Liver (tissue), 9 donors: ENCODE measurements around the gene VWA3B. TPM values are rescaled to one million over a fixed set of nuclear protein-coding genes. Genes with fewer than 3 reads are reported as not detected.

Source experiments
- DNase-seq: peaks from one replicate; pipeline ENCODE4 v3.0.0-alpha.2; 2017; ENCODE audit warnings: low spot score
- H3K27ac ChIP-seq, 2 donors: one replicate each; pipeline ENCODE4 v1.7.0; 2013; ENCODE audit warnings: inconsistent platforms in 2 of 2, low read length in 2 of 2, control low read depth in 1 of 2, low read depth in 1 of 2, mild to moderate bottlenecking in 1 of 2
- H3K27me3 ChIP-seq, 4 donors: one replicate each; pipeline versions ENCODE4 v1.6.1 to v1.7.0; 2013; ENCODE audit warnings: low read length in 3 of 4, inconsistent platforms in 1 of 4, mild to moderate bottlenecking in 1 of 4, moderate library complexity in 1 of 4; ENCODE audit not compliant: control insufficient read depth in 4 of 4, insufficient read depth in 4 of 4
- H3K36me3 ChIP-seq, 4 donors: one replicate each; pipeline versions ENCODE4 v1.6.1 to v1.7.0; 2013; ENCODE audit warnings: low read length in 3 of 4, mild to moderate bottlenecking in 3 of 4, low read depth in 1 of 4, moderate library complexity in 1 of 4; ENCODE audit not compliant: control insufficient read depth in 4 of 4, insufficient read depth in 3 of 4
- H3K4me1 ChIP-seq, 4 donors: one replicate each; pipeline versions ENCODE4 v1.6.1 to v1.7.0; 2013; ENCODE audit warnings: low read length in 3 of 4, mild to moderate bottlenecking in 3 of 4, moderate library complexity in 1 of 4; ENCODE audit not compliant: control insufficient read depth in 4 of 4, insufficient read depth in 4 of 4
- H3K4me3 ChIP-seq, 3 donors: one replicate each; pipeline versions ENCODE4 v1.6.1 to v1.7.0; 2013; ENCODE audit warnings: low read length in 3 of 3, control low read depth in 1 of 3, low read depth in 1 of 3, mild to moderate bottlenecking in 1 of 3
- H3K9ac ChIP-seq, 2 donors: one replicate each; pipeline ENCODE4 v1.7.0; 2013; ENCODE audit warnings: low read length in 2 of 2, mild to moderate bottlenecking in 2 of 2, moderate library complexity in 2 of 2, control low read depth in 1 of 2, low read depth in 1 of 2
- H3K9me3 ChIP-seq, 4 donors: one replicate each; pipeline versions ENCODE4 v1.6.1 to v1.7.0; 2013; ENCODE audit warnings: low read length in 3 of 4; ENCODE audit not compliant: control insufficient read depth in 4 of 4
- EGR1 ChIP-seq, 2 donors: IDR thresholded peaks; 2 replicates each; pipeline ENCODE4 v1.6.1; 2016 to 2018; ENCODE audit warnings: antibody characterized with exemption in 2 of 2, low read depth in 2 of 2
- FOXA1 ChIP-seq: IDR thresholded peaks from 2 replicates; pipeline ENCODE4 v1.6.1; 2016; ENCODE audit warnings: antibody characterized with exemption
- FOXA2 ChIP-seq: IDR thresholded peaks from 2 replicates; pipeline ENCODE4 v1.6.1; 2016; ENCODE audit warnings: antibody characterized with exemption
- GABPA ChIP-seq, 2 donors: IDR thresholded peaks in 1 of 2; conservative IDR thresholded peaks in 1 of 2; 2 replicates each; pipeline ENCODE4 v1.6.1; 2016; ENCODE audit warnings: antibody characterized with exemption in 2 of 2, mild to moderate bottlenecking in 1 of 2, moderate library complexity in 1 of 2
- HNF4A ChIP-seq, 2 donors: conservative IDR thresholded peaks; 2 replicates each; pipeline ENCODE4 v1.6.1; 2016; ENCODE audit warnings: antibody characterized with exemption in 2 of 2, mild to moderate bottlenecking in 2 of 2
- HNF4G ChIP-seq: IDR thresholded peaks from 2 replicates; pipeline ENCODE4 v1.6.1; 2016; ENCODE audit warnings: antibody characterized with exemption
- JUND ChIP-seq, 2 donors: IDR thresholded peaks; 2 replicates each; pipeline ENCODE4 v1.6.1; 2016; ENCODE audit warnings: antibody characterized with exemption in 2 of 2
- NR2F2 ChIP-seq: IDR thresholded peaks from 2 replicates; pipeline ENCODE4 v1.6.1; 2016; ENCODE audit warnings: antibody characterized with exemption
- RAD21 ChIP-seq, 2 donors: IDR thresholded peaks; 2 replicates each; pipeline ENCODE4 v1.6.1; 2016; ENCODE audit warnings: antibody characterized with exemption in 2 of 2, mild to moderate bottlenecking in 2 of 2
- RXRA ChIP-seq, 2 donors: IDR thresholded peaks; 2 replicates each; pipeline ENCODE4 v1.6.1; 2017 to 2018; ENCODE audit warnings: antibody characterized with exemption in 2 of 2, mild to moderate bottlenecking in 1 of 2
- SP1 ChIP-seq: IDR thresholded peaks from 2 replicates; pipeline ENCODE4 v1.6.1; 2018; ENCODE audit warnings: antibody characterized with exemption, mild to moderate bottlenecking
- TAF1 ChIP-seq: conservative IDR thresholded peaks from 2 replicates; pipeline ENCODE4 v1.6.1; 2016; ENCODE audit warnings: antibody characterized with exemption, mild to moderate bottlenecking
- YY1 ChIP-seq: IDR thresholded peaks from 2 replicates; pipeline ENCODE4 v1.6.1; 2016; ENCODE audit warnings: antibody characterized with exemption, mild to moderate bottlenecking
- WGBS: extraction: QIAGEN DNeasy Blood & Tissue Kit; methylation state at CpG from one replicate; pipeline ENCODE4 v1.1.7; 2013; 5-methylcytosine and 5-hydroxymethylcytosine counted together
- polyA plus RNA-seq, 2 donors: library from polyadenylated mRNA; stranded (reverse) in 1 of 2; unstranded in 1 of 2; fragments of 200-250 nt in 1 of 2; fragments of >200 nt in 1 of 2; fragmentation: Nextera tagmentation in 1 of 2; extraction: Ambion mirVana in 1 of 2; gene quantifications; one replicate each; pipeline versions ENCODE4 v1.2.1 to v1.2.3, GENCODE V29; 2013 to 2015
- total RNA-seq, 2 donors: library from RNA; depleted of rRNA; stranded (reverse); fragments of >200 nt; gene quantifications; one replicate each; pipeline ENCODE4 v1.2.3, GENCODE V29; 2014
- TF ChIP-seq, protein P1 (sequence below): IDR thresholded peaks from 2 replicates; pipeline ENCODE4 v1.6.1; 2016; ENCODE audit warnings: antibody characterized with exemption, mild to moderate bottlenecking
- TF ChIP-seq, protein P2 (sequence below): IDR thresholded peaks from 2 replicates; pipeline ENCODE4 v1.6.1; 2016; ENCODE audit warnings: antibody characterized with exemption
- TF ChIP-seq, protein P3 (sequence below): IDR thresholded peaks from 2 replicates; pipeline ENCODE4 v1.6.1; 2016; ENCODE audit warnings: antibody characterized with exemption
- TF ChIP-seq, protein P4 (sequence below): fragments of 150-350 bp; IDR thresholded peaks from 2 replicates; pipeline ENCODE4 v1.5.1; 2017; ENCODE audit warnings: improper control_type of control experiment, low read depth, low read length; ENCODE audit not compliant: missing input control
- TF ChIP-seq, protein P5 (sequence below): IDR thresholded peaks from 2 replicates; pipeline ENCODE4 v1.6.1; 2016; ENCODE audit warnings: antibody characterized with exemption
- donor health status: healthy.
- donor health status: healthy.
- donor health status: healthy.
- donor health status: healthy.
- donor health status: healthy.

VWA3B gene
- total and polyA plus RNA-seq, 4 donors = 0.08 TPM; not detected in 3

DNA sequence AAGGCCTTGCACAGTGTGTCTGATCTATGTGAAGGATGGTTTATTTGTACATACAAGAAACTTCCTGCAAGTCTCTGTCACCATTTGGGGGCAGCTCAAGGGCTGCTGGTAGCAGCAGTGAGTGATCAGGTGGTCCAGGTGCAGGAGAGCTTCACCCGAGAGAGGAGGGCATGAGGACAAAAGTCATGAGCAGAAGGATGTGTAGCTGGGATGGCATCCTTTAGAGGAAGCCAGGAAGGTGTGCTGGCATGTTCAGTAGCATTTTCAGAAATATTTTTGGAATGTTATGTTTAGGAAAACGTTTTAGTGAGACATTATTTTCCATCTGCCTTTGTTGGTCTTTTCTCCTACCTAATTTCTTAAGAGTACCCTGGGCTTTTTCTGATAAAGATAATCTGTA, 31.9 kb downstream of the VWA3B start (continued):
- TF ChIP-seq, protein P1, sequence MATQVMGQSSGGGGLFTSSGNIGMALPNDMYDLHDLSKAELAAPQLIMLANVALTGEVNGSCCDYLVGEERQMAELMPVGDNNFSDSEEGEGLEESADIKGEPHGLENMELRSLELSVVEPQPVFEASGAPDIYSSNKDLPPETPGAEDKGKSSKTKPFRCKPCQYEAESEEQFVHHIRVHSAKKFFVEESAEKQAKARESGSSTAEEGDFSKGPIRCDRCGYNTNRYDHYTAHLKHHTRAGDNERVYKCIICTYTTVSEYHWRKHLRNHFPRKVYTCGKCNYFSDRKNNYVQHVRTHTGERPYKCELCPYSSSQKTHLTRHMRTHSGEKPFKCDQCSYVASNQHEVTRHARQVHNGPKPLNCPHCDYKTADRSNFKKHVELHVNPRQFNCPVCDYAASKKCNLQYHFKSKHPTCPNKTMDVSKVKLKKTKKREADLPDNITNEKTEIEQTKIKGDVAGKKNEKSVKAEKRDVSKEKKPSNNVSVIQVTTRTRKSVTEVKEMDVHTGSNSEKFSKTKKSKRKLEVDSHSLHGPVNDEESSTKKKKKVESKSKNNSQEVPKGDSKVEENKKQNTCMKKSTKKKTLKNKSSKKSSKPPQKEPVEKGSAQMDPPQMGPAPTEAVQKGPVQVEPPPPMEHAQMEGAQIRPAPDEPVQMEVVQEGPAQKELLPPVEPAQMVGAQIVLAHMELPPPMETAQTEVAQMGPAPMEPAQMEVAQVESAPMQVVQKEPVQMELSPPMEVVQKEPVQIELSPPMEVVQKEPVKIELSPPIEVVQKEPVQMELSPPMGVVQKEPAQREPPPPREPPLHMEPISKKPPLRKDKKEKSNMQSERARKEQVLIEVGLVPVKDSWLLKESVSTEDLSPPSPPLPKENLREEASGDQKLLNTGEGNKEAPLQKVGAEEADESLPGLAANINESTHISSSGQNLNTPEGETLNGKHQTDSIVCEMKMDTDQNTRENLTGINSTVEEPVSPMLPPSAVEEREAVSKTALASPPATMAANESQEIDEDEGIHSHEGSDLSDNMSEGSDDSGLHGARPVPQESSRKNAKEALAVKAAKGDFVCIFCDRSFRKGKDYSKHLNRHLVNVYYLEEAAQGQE = no peak
- no peak for TF ChIP-seq SP1
- TF ChIP-seq RXRA (IDR thresholded peaks at IDR 0.05) = no peak
- no peak for TF ChIP-seq HNF4A (conservative IDR thresholded peaks at IDR 0.05)
- no peak for TF ChIP-seq NR2F2

DNA sequence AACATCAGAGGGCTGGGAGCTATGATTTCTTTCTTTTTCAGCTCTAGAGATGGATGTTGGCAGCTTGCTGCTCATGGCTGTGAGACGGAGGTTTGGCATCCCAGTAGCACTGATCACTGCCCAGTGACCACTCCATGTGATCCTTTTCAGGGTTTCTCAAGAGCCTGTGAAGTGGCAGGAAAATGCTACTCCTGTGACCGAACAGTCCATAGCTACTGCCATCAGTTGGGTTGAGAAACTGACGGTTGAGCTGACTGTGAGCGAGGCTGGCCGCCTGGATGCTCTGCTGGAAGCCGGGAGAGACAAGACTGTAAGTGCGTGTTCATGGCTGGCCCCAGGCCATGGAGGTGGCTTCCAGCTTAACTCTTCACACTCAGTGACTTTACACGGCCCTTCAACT, 34.2 kb downstream of the VWA3B start:
- WGBS = 85% methylated on average over 8 of the region's 8 CpGs
- H3K9me3 ChIP-seq = no peaks in the 10 kb centered on the region
- no peaks in the 10 kb centered on the region for H3K27me3 ChIP-seq
- no peak overlapping the region for H3K27ac ChIP-seq
- no peak overlapping the region for H3K4me3 ChIP-seq
- no peaks in the 10 kb centered on the region for H3K36me3 ChIP-seq
- no peak for DNase-seq
- no peak for TF ChIP-seq HNF4A (conservative IDR thresholded peaks at IDR 0.05)
- TF ChIP-seq RAD21 (IDR thresholded peaks at IDR 0.05) = no peak
- no peak for TF ChIP-seq HNF4G
- TF ChIP-seq SP1 = no peak
- no peak for TF ChIP-seq EGR1 (IDR thresholded peaks at IDR 0.05; ENCODE audit: low read depth in 2 of 2)
- TF ChIP-seq NR2F2 = no peak
- no peak for TF ChIP-seq JUND (IDR thresholded peaks at IDR 0.05)
- no peak for TF ChIP-seq RXRA (IDR thresholded peaks at IDR 0.05)
- TF ChIP-seq, protein P2, sequence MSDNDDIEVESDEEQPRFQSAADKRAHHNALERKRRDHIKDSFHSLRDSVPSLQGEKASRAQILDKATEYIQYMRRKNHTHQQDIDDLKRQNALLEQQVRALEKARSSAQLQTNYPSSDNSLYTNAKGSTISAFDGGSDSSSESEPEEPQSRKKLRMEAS = no peak
- TF ChIP-seq TAF1 = no peak
- TF ChIP-seq YY1 = no peak
- TF ChIP-seq, protein P3, sequence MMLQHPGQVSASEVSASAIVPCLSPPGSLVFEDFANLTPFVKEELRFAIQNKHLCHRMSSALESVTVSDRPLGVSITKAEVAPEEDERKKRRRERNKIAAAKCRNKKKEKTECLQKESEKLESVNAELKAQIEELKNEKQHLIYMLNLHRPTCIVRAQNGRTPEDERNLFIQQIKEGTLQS = no peak
- TF ChIP-seq FOXA2 = no peak
- TF ChIP-seq FOXA1 = no peak
- TF ChIP-seq GABPA (IDR thresholded peaks at IDR 0.05 in 1 of 2, conservative IDR thresholded peaks at IDR 0.05 in 1 of 2) = no peak
- TF ChIP-seq, protein P4, sequence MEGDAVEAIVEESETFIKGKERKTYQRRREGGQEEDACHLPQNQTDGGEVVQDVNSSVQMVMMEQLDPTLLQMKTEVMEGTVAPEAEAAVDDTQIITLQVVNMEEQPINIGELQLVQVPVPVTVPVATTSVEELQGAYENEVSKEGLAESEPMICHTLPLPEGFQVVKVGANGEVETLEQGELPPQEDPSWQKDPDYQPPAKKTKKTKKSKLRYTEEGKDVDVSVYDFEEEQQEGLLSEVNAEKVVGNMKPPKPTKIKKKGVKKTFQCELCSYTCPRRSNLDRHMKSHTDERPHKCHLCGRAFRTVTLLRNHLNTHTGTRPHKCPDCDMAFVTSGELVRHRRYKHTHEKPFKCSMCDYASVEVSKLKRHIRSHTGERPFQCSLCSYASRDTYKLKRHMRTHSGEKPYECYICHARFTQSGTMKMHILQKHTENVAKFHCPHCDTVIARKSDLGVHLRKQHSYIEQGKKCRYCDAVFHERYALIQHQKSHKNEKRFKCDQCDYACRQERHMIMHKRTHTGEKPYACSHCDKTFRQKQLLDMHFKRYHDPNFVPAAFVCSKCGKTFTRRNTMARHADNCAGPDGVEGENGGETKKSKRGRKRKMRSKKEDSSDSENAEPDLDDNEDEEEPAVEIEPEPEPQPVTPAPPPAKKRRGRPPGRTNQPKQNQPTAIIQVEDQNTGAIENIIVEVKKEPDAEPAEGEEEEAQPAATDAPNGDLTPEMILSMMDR = no peak
- TF ChIP-seq, protein P5, sequence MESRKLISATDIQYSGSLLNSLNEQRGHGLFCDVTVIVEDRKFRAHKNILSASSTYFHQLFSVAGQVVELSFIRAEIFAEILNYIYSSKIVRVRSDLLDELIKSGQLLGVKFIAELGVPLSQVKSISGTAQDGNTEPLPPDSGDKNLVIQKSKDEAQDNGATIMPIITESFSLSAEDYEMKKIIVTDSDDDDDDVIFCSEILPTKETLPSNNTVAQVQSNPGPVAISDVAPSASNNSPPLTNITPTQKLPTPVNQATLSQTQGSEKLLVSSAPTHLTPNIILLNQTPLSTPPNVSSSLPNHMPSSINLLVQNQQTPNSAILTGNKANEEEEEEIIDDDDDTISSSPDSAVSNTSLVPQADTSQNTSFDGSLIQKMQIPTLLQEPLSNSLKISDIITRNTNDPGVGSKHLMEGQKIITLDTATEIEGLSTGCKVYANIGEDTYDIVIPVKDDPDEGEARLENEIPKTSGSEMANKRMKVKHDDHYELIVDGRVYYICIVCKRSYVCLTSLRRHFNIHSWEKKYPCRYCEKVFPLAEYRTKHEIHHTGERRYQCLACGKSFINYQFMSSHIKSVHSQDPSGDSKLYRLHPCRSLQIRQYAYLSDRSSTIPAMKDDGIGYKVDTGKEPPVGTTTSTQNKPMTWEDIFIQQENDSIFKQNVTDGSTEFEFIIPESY = no peak
- TF ChIP-seq, protein P1 = no peak
- no peak overlapping the region for H3K9ac ChIP-seq
- H3K4me1 ChIP-seq = no peaks in the 10 kb centered on the region
